Measurements from ENCODE around the gene RPSA. TPM values are rescaled to one million over a fixed set of nuclear protein-coding genes. Genes with fewer than 3 reads are reported as not detected.

The RPSA gene
- total RNA-seq, 1 experiment from 2014 or later: 2,455 TPM

GRCh38 chr3:39379778-39380155, 26.8 kb upstream of the RPSA start (continued):
- TF ChIP-seq, protein P1, sequence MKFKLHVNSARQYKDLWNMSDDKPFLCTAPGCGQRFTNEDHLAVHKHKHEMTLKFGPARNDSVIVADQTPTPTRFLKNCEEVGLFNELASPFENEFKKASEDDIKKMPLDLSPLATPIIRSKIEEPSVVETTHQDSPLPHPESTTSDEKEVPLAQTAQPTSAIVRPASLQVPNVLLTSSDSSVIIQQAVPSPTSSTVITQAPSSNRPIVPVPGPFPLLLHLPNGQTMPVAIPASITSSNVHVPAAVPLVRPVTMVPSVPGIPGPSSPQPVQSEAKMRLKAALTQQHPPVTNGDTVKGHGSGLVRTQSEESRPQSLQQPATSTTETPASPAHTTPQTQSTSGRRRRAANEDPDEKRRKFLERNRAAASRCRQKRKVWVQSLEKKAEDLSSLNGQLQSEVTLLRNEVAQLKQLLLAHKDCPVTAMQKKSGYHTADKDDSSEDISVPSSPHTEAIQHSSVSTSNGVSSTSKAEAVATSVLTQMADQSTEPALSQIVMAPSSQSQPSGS (CRISPR knock-in tag; IDR thresholded peaks at IDR 0.05; ENCODE audit: borderline replicate concordance, low read depth): no peak
- TF ChIP-seq FOXP1 (CRISPR knock-in tag; IDR thresholded peaks at IDR 0.05; ENCODE audit: borderline replicate concordance): no peak

DNA sequence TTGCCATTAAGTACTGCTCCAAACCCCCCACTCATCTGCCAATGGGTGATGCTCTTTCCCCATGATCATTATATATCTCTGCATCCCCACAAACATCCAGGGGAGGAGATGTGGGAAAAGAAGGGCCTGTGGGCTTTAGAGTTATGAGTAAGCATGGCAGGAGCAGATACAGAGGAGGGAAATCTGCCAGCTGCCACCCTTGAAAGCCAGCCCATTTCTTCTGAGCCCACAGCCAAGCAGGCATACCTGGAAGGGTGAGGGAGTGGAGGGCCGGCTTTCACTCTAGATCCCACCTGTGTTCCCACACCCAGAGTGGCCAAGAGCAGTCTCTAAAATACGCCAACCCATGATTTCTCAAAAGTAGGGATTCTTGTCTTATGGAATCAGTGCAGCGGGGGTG, 25.1 kb upstream of the RPSA start:
- CTCF ChIA-PET: no interaction called here
- Mint-ChIP-seq H3K4me3 (no peak overlapping the region), H3K9me3 (no peaks in the 10 kb centered on the region), H3K27me3 (ENCODE audit: low read depth) (no peaks in the 10 kb centered on the region), H3K36me3 (no peaks in the 10 kb centered on the region), H3K27ac (no peak overlapping the region), H3K4me1 (peaks cover 39% of the 10 kb centered on the region)
- TF ChIP-seq, protein P2, sequence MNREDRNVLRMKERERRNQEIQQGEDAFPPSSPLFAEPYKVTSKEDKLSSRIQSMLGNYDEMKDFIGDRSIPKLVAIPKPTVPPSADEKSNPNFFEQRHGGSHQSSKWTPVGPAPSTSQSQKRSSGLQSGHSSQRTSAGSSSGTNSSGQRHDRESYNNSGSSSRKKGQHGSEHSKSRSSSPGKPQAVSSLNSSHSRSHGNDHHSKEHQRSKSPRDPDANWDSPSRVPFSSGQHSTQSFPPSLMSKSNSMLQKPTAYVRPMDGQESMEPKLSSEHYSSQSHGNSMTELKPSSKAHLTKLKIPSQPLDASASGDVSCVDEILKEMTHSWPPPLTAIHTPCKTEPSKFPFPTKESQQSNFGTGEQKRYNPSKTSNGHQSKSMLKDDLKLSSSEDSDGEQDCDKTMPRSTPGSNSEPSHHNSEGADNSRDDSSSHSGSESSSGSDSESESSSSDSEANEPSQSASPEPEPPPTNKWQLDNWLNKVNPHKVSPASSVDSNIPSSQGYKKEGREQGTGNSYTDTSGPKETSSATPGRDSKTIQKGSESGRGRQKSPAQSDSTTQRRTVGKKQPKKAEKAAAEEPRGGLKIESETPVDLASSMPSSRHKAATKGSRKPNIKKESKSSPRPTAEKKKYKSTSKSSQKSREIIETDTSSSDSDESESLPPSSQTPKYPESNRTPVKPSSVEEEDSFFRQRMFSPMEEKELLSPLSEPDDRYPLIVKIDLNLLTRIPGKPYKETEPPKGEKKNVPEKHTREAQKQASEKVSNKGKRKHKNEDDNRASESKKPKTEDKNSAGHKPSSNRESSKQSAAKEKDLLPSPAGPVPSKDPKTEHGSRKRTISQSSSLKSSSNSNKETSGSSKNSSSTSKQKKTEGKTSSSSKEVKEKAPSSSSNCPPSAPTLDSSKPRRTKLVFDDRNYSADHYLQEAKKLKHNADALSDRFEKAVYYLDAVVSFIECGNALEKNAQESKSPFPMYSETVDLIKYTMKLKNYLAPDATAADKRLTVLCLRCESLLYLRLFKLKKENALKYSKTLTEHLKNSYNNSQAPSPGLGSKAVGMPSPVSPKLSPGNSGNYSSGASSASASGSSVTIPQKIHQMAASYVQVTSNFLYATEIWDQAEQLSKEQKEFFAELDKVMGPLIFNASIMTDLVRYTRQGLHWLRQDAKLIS (CRISPR knock-in tag; IDR thresholded peaks at IDR 0.05; ENCODE audit: borderline replicate concordance): no peak
- TF ChIP-seq MYBL2 (CRISPR knock-in tag; IDR thresholded peaks at IDR 0.05): no peak
- DNase-seq (ENCODE audit: low spot score): no peak
- POLR2A ChIA-PET: no interaction called here
- no peak for ATAC-seq

GRCh38 chr3:39383045-39383880, 23.3 kb upstream of the RPSA start, which contains the start of gene SLC25A38:
Gene SLC25A38 (plus strand): TSS chr3:39383370. CDS start chr3:39383725, 355 bp downstream.
- H3K27me3 Mint-ChIP-seq (ENCODE audit: low read depth): no peaks in the 10 kb centered on the region
- ATAC-seq (peak; percentile 76), DNase-seq (ENCODE audit: low spot score) (peak; percentile 76)
- peaks cover 31% of the 10 kb centered on the region for H3K4me1 Mint-ChIP-seq
- ChIA-PET POLR2A (interaction anchor here (2.1 kb wide), 1 partner anchor 22 kb away, joined by 24 read pairs; the partner anchor contains the start of gene RPSA), CTCF (interaction anchor here (1.2 to 1.8 kb wide), 3 partner anchors 91 to 110 kb away, joined by 3 to 10 read pairs (median 10); no protein-coding TSS in a partner anchor)
- no peaks in the 10 kb centered on the region for H3K36me3 Mint-ChIP-seq
- peak within 1 kb of the TSS; percentile 98 for H3K27ac Mint-ChIP-seq
- H3K9me3 Mint-ChIP-seq: no peaks in the 10 kb centered on the region
- H3K4me3 Mint-ChIP-seq: peak within 1 kb of the TSS; percentile 97
- TF ChIP-seq EMX1 (CRISPR knock-in tag; IDR thresholded peaks at IDR 0.05) (no peak), PRRX2 (CRISPR knock-in tag; IDR thresholded peaks at IDR 0.05) (0 out of 2 replicates have a peak, but pooled peaks have one; percentile 30), ETV6 (CRISPR knock-in tag; IDR thresholded peaks at IDR 0.05) (peak; percentile 38), ZNF232 (CRISPR knock-in tag; IDR thresholded peaks at IDR 0.05) (no peak), ZNF263 (CRISPR knock-in tag; IDR thresholded peaks at IDR 0.05; ENCODE audit: low read depth) (no peak), JUN (CRISPR knock-in tag; IDR thresholded peaks at IDR 0.05) (no peak), PRDM15 (CRISPR knock-in tag; IDR thresholded peaks at IDR 0.05) (no peak), ERG (CRISPR knock-in tag; IDR thresholded peaks at IDR 0.05) (no peak), USF2 (CRISPR knock-in tag; IDR thresholded peaks at IDR 0.05) (peak; percentile 98), STAT6 (CRISPR knock-in tag; conservative IDR thresholded peaks at IDR 0.05; ENCODE audit: low read depth) (no peak)
- TF ChIP-seq, protein P3, sequence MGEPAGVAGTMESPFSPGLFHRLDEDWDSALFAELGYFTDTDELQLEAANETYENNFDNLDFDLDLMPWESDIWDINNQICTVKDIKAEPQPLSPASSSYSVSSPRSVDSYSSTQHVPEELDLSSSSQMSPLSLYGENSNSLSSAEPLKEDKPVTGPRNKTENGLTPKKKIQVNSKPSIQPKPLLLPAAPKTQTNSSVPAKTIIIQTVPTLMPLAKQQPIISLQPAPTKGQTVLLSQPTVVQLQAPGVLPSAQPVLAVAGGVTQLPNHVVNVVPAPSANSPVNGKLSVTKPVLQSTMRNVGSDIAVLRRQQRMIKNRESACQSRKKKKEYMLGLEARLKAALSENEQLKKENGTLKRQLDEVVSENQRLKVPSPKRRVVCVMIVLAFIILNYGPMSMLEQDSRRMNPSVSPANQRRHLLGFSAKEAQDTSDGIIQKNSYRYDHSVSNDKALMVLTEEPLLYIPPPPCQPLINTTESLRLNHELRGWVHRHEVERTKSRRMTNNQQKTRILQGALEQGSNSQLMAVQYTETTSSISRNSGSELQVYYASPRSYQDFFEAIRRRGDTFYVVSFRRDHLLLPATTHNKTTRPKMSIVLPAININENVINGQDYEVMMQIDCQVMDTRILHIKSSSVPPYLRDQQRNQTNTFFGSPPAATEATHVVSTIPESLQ (CRISPR knock-in tag; IDR thresholded peaks at IDR 0.05): no peak

Measured in WTC11 (cell line).